HPDE6-E6E7 (cell line): ENCODE results near the gene IMP3.

Experiments used
- DNase-seq: peaks from one replicate; pipeline ENCODE4 v3.0.0; 2011; ENCODE audit warnings: missing footprints; ENCODE audit errors: extremely low spot score

IMP3 gene

GRCh38 chr15:75672646-75673425, 32.8 kb upstream of the IMP3 start:
- DNase-seq: no peak

GRCh38 chr15:75671730-75672602, 31.9 kb upstream of the IMP3 start:
- DNase-seq: no peak

GRCh38 chr15:75669879-75670212, 29.8 kb upstream of the IMP3 start:
- DNase-seq: no peak

GRCh38 chr15:75669191-75669878, 29.3 kb upstream of the IMP3 start:
- peak; percentile 94 for DNase-seq

GRCh38 chr15:75666823-75667501, 26.9 kb upstream of the IMP3 start:
- DNase-seq: peak; percentile 94

GRCh38 chr15:75663931-75664421, 24.0 kb upstream of the IMP3 start:
- peak; percentile 45 for DNase-seq

GRCh38 chr15:75662823-75663519, 22.9 kb upstream of the IMP3 start:
- DNase-seq: no peak

- no peak for DNase-seq
Measured at GRCh38 chr15:75661756-75662140, 21.7 kb upstream of the IMP3 start.

- DNase-seq: peak; percentile 90
Measured at GRCh38 chr15:75661100-75661755, 21.2 kb upstream of the IMP3 start.

- no peak for DNase-seq
Measured at GRCh38 chr15:75659928-75660645, 20.1 kb upstream of the IMP3 start.

GRCh38 chr15:75659141-75659771, 19.2 kb upstream of the IMP3 start:
- DNase-seq: no peak

- no peak for DNase-seq
Measured at GRCh38 chr15:75656813-75657212, 16.8 kb upstream of the IMP3 start.

- DNase-seq: no peak
Measured at GRCh38 chr15:75656331-75656730, 16.3 kb upstream of the IMP3 start.

GRCh38 chr15:75655931-75656330, 15.9 kb upstream of the IMP3 start:
- DNase-seq: no peak

- no peak for DNase-seq
Measured at GRCh38 chr15:75654201-75654907, 14.3 kb upstream of the IMP3 start.

GRCh38 chr15:75653347-75653913, 13.4 kb upstream of the IMP3 start:
- no peak for DNase-seq

- DNase-seq: no peak
Measured at GRCh38 chr15:75651810-75652543, 12.0 kb upstream of the IMP3 start.
